GM12878 (cell line): ENCODE measurements around the gene JADE1. TPM values are rescaled to one million over a fixed set of nuclear protein-coding genes. Genes with fewer than 3 reads are reported as not detected.

Experiments
- CHD4 ChIP-seq: fragments of 200-600 bp; sonication (generic); IDR thresholded peaks from 2 replicates; pipeline ENCODE4 v1.6.1; 2016; ENCODE audit warnings: mild to moderate bottlenecking
- EGR1 ChIP-seq, 2 experiments: IDR thresholded peaks; 1 replicate in 1 of 2; 2 replicates in 1 of 2; pipeline ENCODE4 v1.6.1; 2011 to 2012; ENCODE audit warnings: low read depth in 2 of 2, low read length in 2 of 2, borderline replicate concordance in 1 of 2, mild to moderate bottlenecking in 1 of 2, moderate library complexity in 1 of 2
- FOXK2 ChIP-seq: fragments of 450-650 bp; IDR thresholded peaks from 2 replicates; pipeline ENCODE4 v1.6.1; 2017; ENCODE audit warnings: mild to moderate bottlenecking, moderate library complexity
- GABPA ChIP-seq: IDR thresholded peaks from 2 replicates; pipeline ENCODE4 v1.6.1; 2014; ENCODE audit warnings: antibody characterized with exemption, low read depth, mild to moderate bottlenecking, inconsistent platforms
- HDAC2 ChIP-seq: fragments of 200-600 bp; sonication (generic); IDR thresholded peaks from 2 replicates; pipeline ENCODE4 v1.6.1; 2017
- NFIC ChIP-seq: IDR thresholded peaks from 2 replicates; pipeline ENCODE4 v1.6.1; 2012; ENCODE audit warnings: low read depth, mild to moderate bottlenecking, inconsistent platforms, low read length, moderate library complexity
- RBBP5 ChIP-seq: fragments of 200-600 bp; sonication (generic); conservative IDR thresholded peaks from 2 replicates; pipeline ENCODE4 v1.6.1; 2016
- RELA ChIP-seq: fragments of 450-650 bp; IDR thresholded peaks from 2 replicates; pipeline ENCODE4 v1.8.0; 2014; ENCODE audit warnings: borderline replicate concordance; ENCODE audit not compliant: partially characterized antibody
- RFX5 ChIP-seq: IDR thresholded peaks from 2 replicates; pipeline ENCODE4 v1.6.1; 2011; ENCODE audit warnings: low read depth, low read length, improper control_type of control experiment
- SMAD1 ChIP-seq: fragments of 450-650 bp; IDR thresholded peaks from 2 replicates; pipeline ENCODE4 v1.6.1; 2018; ENCODE audit warnings: mild to moderate bottlenecking, low read depth; ENCODE audit not compliant: partially characterized antibody
- SMARCA5 ChIP-seq: fragments of 450-650 bp; IDR thresholded peaks from 2 replicates; pipeline ENCODE4 v1.6.1; 2017; ENCODE audit warnings: mild to moderate bottlenecking
- SRF ChIP-seq, 2 experiments: IDR thresholded peaks; 2 replicates each; pipeline ENCODE4 v1.6.1; 2011; ENCODE audit warnings: low read depth in 2 of 2, low read length in 2 of 2, mild to moderate bottlenecking in 1 of 2, moderate library complexity in 1 of 2
- TAF1 ChIP-seq: IDR thresholded peaks from 2 replicates; pipeline ENCODE4 v1.6.1; 2011; ENCODE audit warnings: mild to moderate bottlenecking, low read depth, low read length, borderline replicate concordance
- ZNF384 ChIP-seq: IDR thresholded peaks from 2 replicates; pipeline ENCODE4 v1.6.1; 2012; ENCODE audit warnings: low read depth, mild to moderate bottlenecking, low read length, improper control_type of control experiment, borderline replicate concordance
- ZSCAN29 ChIP-seq: fragments of 450-650 bp; IDR thresholded peaks from 2 replicates; pipeline ENCODE4 v1.6.1; 2017; ENCODE audit warnings: mild to moderate bottlenecking, moderate library complexity
- polyA plus RNA-seq, 11 experiments: library from polyadenylated mRNA; depleted of rRNA in 4 of 11; unstranded in 6 of 11; stranded (reverse) in 5 of 11; fragments of >200 nt; fragmentation: Nextera tagmentation in 4 of 11; fragmentation: Illumina TruSeq in 1 of 11; extraction: Ambion mirVana in 4 of 11; extraction: Trizol in 1 of 11; gene quantifications; 1 replicate in 1 of 11; 2 replicates in 10 of 11; pipeline versions ENCODE4 v1.2.1 to v1.2.3, GENCODE V29; 2011 to 2016; ENCODE audit warnings: inconsistent platforms in 2 of 11, missing spikeins in 2 of 11, low read depth in 1 of 11
- total RNA-seq, 4 experiments: library from RNA; depleted of rRNA in 3 of 4; stranded (reverse); fragments of >200 nt in 3 of 4; fragmentation: Illumina TruSeq in 1 of 4; extraction: Trizol in 1 of 4; gene quantifications; 2 replicates each; pipeline versions ENCODE4 v1.2.1 to v1.2.3, GENCODE V29; 2013 to 2021
- TF ChIP-seq, protein P1 (sequence below): IDR thresholded peaks from 2 replicates; pipeline ENCODE4 v1.6.1; 2011; ENCODE audit warnings: mild to moderate bottlenecking, low read depth, low read length, moderate library complexity; ENCODE audit not compliant: insufficient replicate concordance
- TF ChIP-seq, protein P2 (sequence below): fragments of 450-650 bp; IDR thresholded peaks from 2 replicates; pipeline ENCODE4 v1.6.1; 2018; ENCODE audit warnings: mild to moderate bottlenecking, low read depth, moderate library complexity; ENCODE audit not compliant: partially characterized antibody
- TF ChIP-seq, protein P3 (sequence below): fragments of 450-650 bp; IDR thresholded peaks from 2 replicates; pipeline ENCODE4 v1.6.1; 2017; ENCODE audit warnings: mild to moderate bottlenecking
- TF ChIP-seq, protein P4 (sequence below): fragments of 450-650 bp; IDR thresholded peaks from 2 replicates; pipeline ENCODE4 v1.6.1; 2016; ENCODE audit warnings: mild to moderate bottlenecking

JADE1 gene
- total and polyA plus RNA-seq, 10 of the 15 experiments (the other 5 are each of a cell fraction or from before 2014, with no cell fraction given), result 5.9 to 27.2 (median 15.8) TPM

DNA sequence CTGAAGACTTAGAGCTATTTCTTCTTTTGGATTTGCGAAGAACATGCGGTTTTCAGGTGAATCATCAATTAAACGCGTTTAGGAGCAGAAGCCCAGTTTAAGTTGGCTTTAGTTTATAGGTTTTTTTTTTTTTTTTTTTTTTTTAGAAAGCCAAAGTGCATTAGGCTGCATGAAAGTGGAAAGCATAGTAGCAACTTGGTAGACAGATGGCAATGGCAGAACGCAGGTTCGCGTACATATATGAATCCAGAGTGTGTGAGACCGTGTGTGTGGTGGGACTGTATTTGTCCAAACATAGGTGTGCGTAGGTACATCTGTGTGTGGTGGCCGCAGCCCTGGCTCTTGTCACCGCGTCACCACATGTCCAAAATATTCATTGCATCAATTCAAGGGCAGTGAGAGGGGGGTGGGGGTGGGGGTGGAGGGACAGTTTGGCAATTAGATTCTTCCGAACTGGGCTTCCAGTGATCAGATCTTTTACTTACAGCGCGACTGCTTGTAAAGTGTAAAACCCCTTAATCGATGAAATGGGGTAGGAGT, 901 bp downstream of the JADE1 start (continued):
- TF ChIP-seq, protein P1, sequence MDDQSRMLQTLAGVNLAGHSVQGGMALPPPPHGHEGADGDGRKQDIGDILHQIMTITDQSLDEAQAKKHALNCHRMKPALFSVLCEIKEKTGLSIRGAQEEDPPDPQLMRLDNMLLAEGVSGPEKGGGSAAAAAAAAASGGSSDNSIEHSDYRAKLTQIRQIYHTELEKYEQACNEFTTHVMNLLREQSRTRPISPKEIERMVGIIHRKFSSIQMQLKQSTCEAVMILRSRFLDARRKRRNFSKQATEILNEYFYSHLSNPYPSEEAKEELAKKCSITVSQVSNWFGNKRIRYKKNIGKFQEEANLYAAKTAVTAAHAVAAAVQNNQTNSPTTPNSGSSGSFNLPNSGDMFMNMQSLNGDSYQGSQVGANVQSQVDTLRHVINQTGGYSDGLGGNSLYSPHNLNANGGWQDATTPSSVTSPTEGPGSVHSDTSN, result no peak
- TF ChIP-seq, protein P2, sequence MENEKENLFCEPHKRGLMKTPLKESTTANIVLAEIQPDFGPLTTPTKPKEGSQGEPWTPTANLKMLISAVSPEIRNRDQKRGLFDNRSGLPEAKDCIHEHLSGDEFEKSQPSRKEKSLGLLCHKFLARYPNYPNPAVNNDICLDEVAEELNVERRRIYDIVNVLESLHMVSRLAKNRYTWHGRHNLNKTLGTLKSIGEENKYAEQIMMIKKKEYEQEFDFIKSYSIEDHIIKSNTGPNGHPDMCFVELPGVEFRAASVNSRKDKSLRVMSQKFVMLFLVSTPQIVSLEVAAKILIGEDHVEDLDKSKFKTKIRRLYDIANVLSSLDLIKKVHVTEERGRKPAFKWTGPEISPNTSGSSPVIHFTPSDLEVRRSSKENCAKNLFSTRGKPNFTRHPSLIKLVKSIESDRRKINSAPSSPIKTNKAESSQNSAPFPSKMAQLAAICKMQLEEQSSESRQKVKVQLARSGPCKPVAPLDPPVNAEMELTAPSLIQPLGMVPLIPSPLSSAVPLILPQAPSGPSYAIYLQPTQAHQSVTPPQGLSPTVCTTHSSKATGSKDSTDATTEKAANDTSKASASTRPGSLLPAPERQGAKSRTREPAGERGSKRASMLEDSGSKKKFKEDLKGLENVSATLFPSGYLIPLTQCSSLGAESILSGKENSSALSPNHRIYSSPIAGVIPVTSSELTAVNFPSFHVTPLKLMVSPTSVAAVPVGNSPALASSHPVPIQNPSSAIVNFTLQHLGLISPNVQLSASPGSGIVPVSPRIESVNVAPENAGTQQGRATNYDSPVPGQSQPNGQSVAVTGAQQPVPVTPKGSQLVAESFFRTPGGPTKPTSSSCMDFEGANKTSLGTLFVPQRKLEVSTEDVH, result no peak
- no peak for TF ChIP-seq HDAC2
- TF ChIP-seq CHD4, result no peak
- TF ChIP-seq, protein P3, sequence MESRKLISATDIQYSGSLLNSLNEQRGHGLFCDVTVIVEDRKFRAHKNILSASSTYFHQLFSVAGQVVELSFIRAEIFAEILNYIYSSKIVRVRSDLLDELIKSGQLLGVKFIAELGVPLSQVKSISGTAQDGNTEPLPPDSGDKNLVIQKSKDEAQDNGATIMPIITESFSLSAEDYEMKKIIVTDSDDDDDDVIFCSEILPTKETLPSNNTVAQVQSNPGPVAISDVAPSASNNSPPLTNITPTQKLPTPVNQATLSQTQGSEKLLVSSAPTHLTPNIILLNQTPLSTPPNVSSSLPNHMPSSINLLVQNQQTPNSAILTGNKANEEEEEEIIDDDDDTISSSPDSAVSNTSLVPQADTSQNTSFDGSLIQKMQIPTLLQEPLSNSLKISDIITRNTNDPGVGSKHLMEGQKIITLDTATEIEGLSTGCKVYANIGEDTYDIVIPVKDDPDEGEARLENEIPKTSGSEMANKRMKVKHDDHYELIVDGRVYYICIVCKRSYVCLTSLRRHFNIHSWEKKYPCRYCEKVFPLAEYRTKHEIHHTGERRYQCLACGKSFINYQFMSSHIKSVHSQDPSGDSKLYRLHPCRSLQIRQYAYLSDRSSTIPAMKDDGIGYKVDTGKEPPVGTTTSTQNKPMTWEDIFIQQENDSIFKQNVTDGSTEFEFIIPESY, result no peak
- TF ChIP-seq FOXK2, result no peak
- TF ChIP-seq ZNF384, result peak; percentile 61
- TF ChIP-seq ZSCAN29, result no peak
- no peak for TF ChIP-seq NFIC
- TF ChIP-seq RELA, result no peak
- no peak for TF ChIP-seq SRF (IDR thresholded peaks at IDR 0.05; ENCODE audit: low read depth in 2 of 2, low read length in 2 of 2)
- TF ChIP-seq EGR1 (IDR thresholded peaks at IDR 0.05; ENCODE audit: borderline replicate concordance in 1 of 2, low read depth in 2 of 2, low read length in 2 of 2), result no peak
- TF ChIP-seq SMARCA5, result no peak
- TF ChIP-seq, protein P4, sequence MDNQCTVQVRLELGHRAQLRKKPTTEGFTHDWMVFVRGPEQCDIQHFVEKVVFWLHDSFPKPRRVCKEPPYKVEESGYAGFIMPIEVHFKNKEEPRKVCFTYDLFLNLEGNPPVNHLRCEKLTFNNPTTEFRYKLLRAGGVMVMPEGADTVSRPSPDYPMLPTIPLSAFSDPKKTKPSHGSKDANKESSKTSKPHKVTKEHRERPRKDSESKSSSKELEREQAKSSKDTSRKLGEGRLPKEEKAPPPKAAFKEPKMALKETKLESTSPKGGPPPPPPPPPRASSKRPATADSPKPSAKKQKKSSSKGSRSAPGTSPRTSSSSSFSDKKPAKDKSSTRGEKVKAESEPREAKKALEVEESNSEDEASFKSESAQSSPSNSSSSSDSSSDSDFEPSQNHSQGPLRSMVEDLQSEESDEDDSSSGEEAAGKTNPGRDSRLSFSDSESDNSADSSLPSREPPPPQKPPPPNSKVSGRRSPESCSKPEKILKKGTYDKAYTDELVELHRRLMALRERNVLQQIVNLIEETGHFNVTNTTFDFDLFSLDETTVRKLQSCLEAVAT, result peak; percentile 56; the same call in 1 of the 2 replicates
- TF ChIP-seq RBBP5, result no peak
- no peak for TF ChIP-seq GABPA
- TF ChIP-seq TAF1, result peak; percentile 27; the same call in 1 of the 2 replicates
- peak; percentile 34 for TF ChIP-seq SMAD1
- TF ChIP-seq RFX5, result no peak
